ENCODE results near the gene PI4K2A.

The PI4K2A gene

GRCh38 chr10:97683556-97684367, 43.3 kb downstream of the PI4K2A start (continued):
- no peak for TF ChIP-seq ZNF704 (tag by site-specific recombination; IDR thresholded peaks at IDR 0.05)
- TF ChIP-seq ZNF747 (tag by site-specific recombination; IDR thresholded peaks at IDR 0.05): no peak
- TF ChIP-seq ZNF157 (tag by site-specific recombination; IDR thresholded peaks at IDR 0.05): no peak
- TF ChIP-seq ZFP69B (tag by site-specific recombination; IDR thresholded peaks at IDR 0.05): 0 out of 2 replicates have a peak, but pooled peaks have one; percentile 20
- TF ChIP-seq REST (tag by site-specific recombination; IDR thresholded peaks at IDR 0.05): no peak
- TF ChIP-seq ZSCAN30 (tag by site-specific recombination; IDR thresholded peaks at IDR 0.05): no peak
- no peak for TF ChIP-seq HIC1 (tag by site-specific recombination; IDR thresholded peaks at IDR 0.05)
- TF ChIP-seq ZNF670 (tag by site-specific recombination; IDR thresholded peaks at IDR 0.05; ENCODE audit: low read depth): no peak
- TF ChIP-seq ZNF175 (tag by site-specific recombination; IDR thresholded peaks at IDR 0.05): no peak
- no peak for TF ChIP-seq ZNF37A (tag by site-specific recombination; IDR thresholded peaks at IDR 0.05)
- no peak for TF ChIP-seq ZBTB8A (tag by site-specific recombination; IDR thresholded peaks at IDR 0.05)
- no peak for TF ChIP-seq ZNF324 (tag by site-specific recombination; IDR thresholded peaks at IDR 0.05)
- TF ChIP-seq ZNF362 (tag by site-specific recombination; IDR thresholded peaks at IDR 0.05): no peak
- no peak for TF ChIP-seq KLF1 (tag by site-specific recombination; IDR thresholded peaks at IDR 0.05)
- TF ChIP-seq ZNF701 (tag by site-specific recombination; IDR thresholded peaks at IDR 0.05): no peak
- TF ChIP-seq ZNF221 (tag by site-specific recombination; IDR thresholded peaks at IDR 0.05; ENCODE audit: borderline replicate concordance): no peak
- TF ChIP-seq ZNF148 (tag by site-specific recombination; IDR thresholded peaks at IDR 0.05; ENCODE audit: borderline replicate concordance): no peak
- TF ChIP-seq ZNF2 (tag by site-specific recombination; IDR thresholded peaks at IDR 0.05): no peak
- TF ChIP-seq OSR2 (tag by site-specific recombination; IDR thresholded peaks at IDR 0.05): no peak
- no peak for TF ChIP-seq ZNF146 (tag by site-specific recombination; IDR thresholded peaks at IDR 0.05)
- no peak for TF ChIP-seq ZEB2 (tag by site-specific recombination; IDR thresholded peaks at IDR 0.05)
- peak; percentile 23; the same call in 1 of the 2 replicates for TF ChIP-seq GLIS1 (tag by site-specific recombination; IDR thresholded peaks at IDR 0.05)
- no peak for TF ChIP-seq ZNF248 (tag by site-specific recombination; IDR thresholded peaks at IDR 0.05)
- no peak for TF ChIP-seq ZNF140 (tag by site-specific recombination; IDR thresholded peaks at IDR 0.05)
- peak; percentile 42 for TF ChIP-seq ZNF366 (tag by site-specific recombination; conservative IDR thresholded peaks at IDR 0.05)
- no peak for TF ChIP-seq SCRT1 (tag by site-specific recombination; IDR thresholded peaks at IDR 0.05; ENCODE audit: borderline replicate concordance)
- no peak for TF ChIP-seq MZF1 (tag by site-specific recombination; IDR thresholded peaks at IDR 0.05; ENCODE audit: borderline replicate concordance)
- TF ChIP-seq ZNF692 (tag by site-specific recombination; IDR thresholded peaks at IDR 0.05): 0 out of 2 replicates have a peak, but pooled peaks have one; percentile 36
- TF ChIP-seq MYNN (tag by site-specific recombination; IDR thresholded peaks at IDR 0.05; ENCODE audit: borderline replicate concordance): no peak
